ENCODE data around the gene MAJIN.
"Not testable (repeated sequence)": the region's sequence is repeated elsewhere in the genome, so short reads cannot be mapped to it uniquely, and the experiment has no call there.

The MAJIN gene

GRCh38 chr11:64989416-64989815 is 17.5 kb upstream of the MAJIN start:
- intact Hi-C loops (cut with DNase I; ENCODE audit: low total_unique reads): no loop called here
- no peaks in the 10 kb centered on the region for H3K9me3 ChIP-seq
- H3K27me3 ChIP-seq: no peaks in the 10 kb centered on the region
- peaks cover 0 to 3% (median 0%) of the 10 kb centered on the region in 4 donors for H3K4me1 ChIP-seq
- no peaks in the 10 kb centered on the region for H3K36me3 ChIP-seq
- TF ChIP-seq CTCF (IDR thresholded peaks at IDR 0.05): no peak
- H3K27ac ChIP-seq: no peak overlapping the region
- DNase-seq: no peak
- H3K4me3 ChIP-seq: no peak overlapping the region

- intact Hi-C loops (cut with DNase I; ENCODE audit: low total_unique reads): no loop called here
- Histone ChIP-seq H3K4me3 (no peak overlapping the region), H3K36me3 (no peaks in the 10 kb centered on the region), H3K4me1 (peaks cover 0 to 3% (median 0%) of the 10 kb centered on the region in 4 donors), H3K27ac (no peak overlapping the region), H3K27me3 (peaks cover 0 to 6% of the 10 kb centered on the region in 2 donors), H3K9me3 (no peaks in the 10 kb centered on the region)
- TF ChIP-seq CTCF (IDR thresholded peaks at IDR 0.05): no peak
- no peak for DNase-seq
Observed at GRCh38 chr11:64987998-64988854, 16.3 kb upstream of the MAJIN start.

- peaks cover 0 to 12% of the 10 kb centered on the region in 2 donors for H3K27me3 ChIP-seq
- H3K36me3 ChIP-seq; DNase-seq; intact Hi-C loops (cut with DNase I; ENCODE audit: low total_unique reads); H3K9me3 ChIP-seq; H3K4me3 ChIP-seq; H3K4me1 ChIP-seq; H3K27ac ChIP-seq: not testable (repeated sequence)
Observed at GRCh38 chr11:64983339-64983738, 11.4 kb upstream of the MAJIN start.

- peaks cover 0 to 6% of the 10 kb centered on the region in 2 donors for H3K27me3 ChIP-seq
- H3K36me3 ChIP-seq: no peaks in the 10 kb centered on the region
- no peak overlapping the region for H3K4me3 ChIP-seq
- H3K27ac ChIP-seq: no peak overlapping the region
- DNase-seq: no peak
- no peaks in the 10 kb centered on the region for H3K9me3 ChIP-seq
- intact Hi-C loops (cut with DNase I; ENCODE audit: low total_unique reads): no loop called here
- TF ChIP-seq CTCF (IDR thresholded peaks at IDR 0.05): no peak
- H3K4me1 ChIP-seq: peaks cover 0 to 10% (median 5%) of the 10 kb centered on the region in 4 donors
Observed at GRCh38 chr11:64976651-64977050, 4.7 kb upstream of the MAJIN start.

- Histone ChIP-seq H3K4me1 (peaks cover 0 to 13% (median 9%) of the 10 kb centered on the region in 4 donors), H3K9me3 (no peaks in the 10 kb centered on the region), H3K4me3 (no peak overlapping the region), H3K36me3 (no peaks in the 10 kb centered on the region), H3K27me3 (peaks cover 0 to 6% of the 10 kb centered on the region in 2 donors), H3K27ac (no peak overlapping the region)
- no peak for DNase-seq
- intact Hi-C loops (cut with DNase I; ENCODE audit: low total_unique reads): no loop called here
- TF ChIP-seq CTCF (IDR thresholded peaks at IDR 0.05): no peak
Observed at GRCh38 chr11:64974124-64974523, 2.2 kb upstream of the MAJIN start.

- Histone ChIP-seq H3K36me3 (no peaks in the 10 kb centered on the region), H3K4me1 (peaks cover 0 to 13% (median 9%) of the 10 kb centered on the region in 4 donors), H3K27me3 (no peaks in the 10 kb centered on the region), H3K27ac (no peak overlapping the region), H3K4me3 (no peak overlapping the region), H3K9me3 (no peaks in the 10 kb centered on the region)
- intact Hi-C loops (cut with DNase I; ENCODE audit: low total_unique reads): no loop called here
- no peak for DNase-seq
- no peak for TF ChIP-seq CTCF (IDR thresholded peaks at IDR 0.05)
Observed at GRCh38 chr11:64970731-64971151, 1.2 kb downstream of the MAJIN start.

Measured in tibial artery (tissue), 4 donors.